ENCODE measurements around the gene ANKDD1A.

The ANKDD1A gene

GRCh38 chr15:64911311-64912186 lies at the start of gene ANKDD1A:
ANKDD1A (plus strand) TSS chr15:64911902; CDS start chr15:64911931, 29 bp downstream.
- no peak within 1 kb of the TSS for H3K27ac ChIP-seq
- no peak for TF ChIP-seq ZFX (IDR thresholded peaks at IDR 0.05; ENCODE audit: borderline replicate concordance)
- TF ChIP-seq CTCF (IDR thresholded peaks at IDR 0.05): no peak

- TF ChIP-seq ZFX (IDR thresholded peaks at IDR 0.05; ENCODE audit: borderline replicate concordance) (no peak), CTCF (IDR thresholded peaks at IDR 0.05) (no peak)
- no peak overlapping the region for H3K27ac ChIP-seq
Measured at GRCh38 chr15:64861960-64862359, 49.7 kb upstream of the ANKDD1A start.

- no peak for TF ChIP-seq ZFX (IDR thresholded peaks at IDR 0.05; ENCODE audit: borderline replicate concordance)
- TF ChIP-seq CTCF (IDR thresholded peaks at IDR 0.05): no peak
- H3K27ac ChIP-seq: no peak overlapping the region
Measured at GRCh38 chr15:64862408-64862807, 49.3 kb upstream of the ANKDD1A start.

GRCh38 chr15:64864068-64864467 lies 47.6 kb upstream of the ANKDD1A start:
- no peak for TF ChIP-seq CTCF (IDR thresholded peaks at IDR 0.05)
- no peak for TF ChIP-seq ZFX (IDR thresholded peaks at IDR 0.05; ENCODE audit: borderline replicate concordance)
- no peak overlapping the region for H3K27ac ChIP-seq

- TF ChIP-seq ZFX (IDR thresholded peaks at IDR 0.05; ENCODE audit: borderline replicate concordance) (no peak), CTCF (IDR thresholded peaks at IDR 0.05) (no peak)
- no peak overlapping the region for H3K27ac ChIP-seq
Measured at GRCh38 chr15:64865126-64865997, 46.3 kb upstream of the ANKDD1A start.

- H3K27ac ChIP-seq: no peak overlapping the region
- TF ChIP-seq ZFX (IDR thresholded peaks at IDR 0.05; ENCODE audit: borderline replicate concordance) (no peak), CTCF (IDR thresholded peaks at IDR 0.05) (no peak)
Measured at GRCh38 chr15:64865998-64866520, 45.6 kb upstream of the ANKDD1A start.
